ENCODE results near the gene MACROD2.

DNA sequence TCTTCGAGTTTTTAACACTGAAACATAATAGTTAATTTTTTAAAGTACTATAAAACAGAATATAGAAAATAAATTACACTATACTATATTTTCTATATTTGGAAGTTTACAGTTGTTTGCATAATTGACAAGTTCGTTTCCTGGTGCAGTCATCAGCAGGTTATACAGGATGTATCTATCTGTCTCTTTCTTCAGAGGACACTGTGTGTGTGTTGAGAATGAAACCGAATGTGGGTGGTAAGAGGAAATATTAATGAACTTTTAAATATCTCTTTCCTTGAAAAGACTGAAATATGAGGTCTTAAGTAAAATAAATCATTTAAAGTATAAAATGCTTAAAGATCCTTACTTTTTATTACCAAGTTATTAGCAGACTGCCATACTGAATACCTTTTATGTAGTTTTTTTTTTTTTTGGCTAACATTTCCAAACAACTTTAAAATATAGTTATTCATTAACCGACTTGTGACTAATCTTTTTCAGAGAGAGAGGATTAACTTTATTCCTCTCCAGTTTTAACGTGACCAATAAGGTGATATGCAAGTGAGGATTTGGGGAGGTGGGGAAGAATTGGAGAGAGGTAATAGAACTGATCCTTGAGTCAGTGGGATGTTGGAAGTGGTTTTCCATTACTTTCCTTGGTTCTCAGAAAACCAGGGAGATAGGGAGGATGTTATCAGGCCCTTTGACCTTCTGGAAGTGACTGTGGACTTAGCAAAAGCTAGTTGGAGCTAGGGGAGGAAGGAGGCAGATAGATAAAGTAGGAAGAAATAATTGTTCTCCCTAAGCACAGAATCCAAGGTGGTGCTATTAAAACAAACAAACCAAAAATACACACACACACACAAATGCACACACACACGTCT is 722.1 kb downstream of the MACROD2 start:
- TF ChIP-seq, protein P1, sequence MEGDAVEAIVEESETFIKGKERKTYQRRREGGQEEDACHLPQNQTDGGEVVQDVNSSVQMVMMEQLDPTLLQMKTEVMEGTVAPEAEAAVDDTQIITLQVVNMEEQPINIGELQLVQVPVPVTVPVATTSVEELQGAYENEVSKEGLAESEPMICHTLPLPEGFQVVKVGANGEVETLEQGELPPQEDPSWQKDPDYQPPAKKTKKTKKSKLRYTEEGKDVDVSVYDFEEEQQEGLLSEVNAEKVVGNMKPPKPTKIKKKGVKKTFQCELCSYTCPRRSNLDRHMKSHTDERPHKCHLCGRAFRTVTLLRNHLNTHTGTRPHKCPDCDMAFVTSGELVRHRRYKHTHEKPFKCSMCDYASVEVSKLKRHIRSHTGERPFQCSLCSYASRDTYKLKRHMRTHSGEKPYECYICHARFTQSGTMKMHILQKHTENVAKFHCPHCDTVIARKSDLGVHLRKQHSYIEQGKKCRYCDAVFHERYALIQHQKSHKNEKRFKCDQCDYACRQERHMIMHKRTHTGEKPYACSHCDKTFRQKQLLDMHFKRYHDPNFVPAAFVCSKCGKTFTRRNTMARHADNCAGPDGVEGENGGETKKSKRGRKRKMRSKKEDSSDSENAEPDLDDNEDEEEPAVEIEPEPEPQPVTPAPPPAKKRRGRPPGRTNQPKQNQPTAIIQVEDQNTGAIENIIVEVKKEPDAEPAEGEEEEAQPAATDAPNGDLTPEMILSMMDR (conservative IDR thresholded peaks at IDR 0.05 in 1 of 2, IDR thresholded peaks at IDR 0.05 in 1 of 2; ENCODE audit: extremely low read depth in 1 of 2, insufficient read depth in 1 of 2, low read depth in 1 of 2, low read length in 2 of 2), result no peak
- no peak for TF ChIP-seq EZH2 (IDR thresholded peaks at IDR 0.05; ENCODE audit: borderline replicate concordance, low read length)

All from mammary epithelial cell (primary cell).